HG03439 (cell line): Measurements from ENCODE around the gene ELAVL3.

Experiments
- ATAC-seq: cut with Tn5 transposase; IDR thresholded peaks from one replicate; pipeline ENCODE4 v1.9.1; 2021; ENCODE audit warnings: mild to moderate bottlenecking, moderate library complexity; ENCODE audit not compliant: unreplicated experiment

The ELAVL3 gene

DNA sequence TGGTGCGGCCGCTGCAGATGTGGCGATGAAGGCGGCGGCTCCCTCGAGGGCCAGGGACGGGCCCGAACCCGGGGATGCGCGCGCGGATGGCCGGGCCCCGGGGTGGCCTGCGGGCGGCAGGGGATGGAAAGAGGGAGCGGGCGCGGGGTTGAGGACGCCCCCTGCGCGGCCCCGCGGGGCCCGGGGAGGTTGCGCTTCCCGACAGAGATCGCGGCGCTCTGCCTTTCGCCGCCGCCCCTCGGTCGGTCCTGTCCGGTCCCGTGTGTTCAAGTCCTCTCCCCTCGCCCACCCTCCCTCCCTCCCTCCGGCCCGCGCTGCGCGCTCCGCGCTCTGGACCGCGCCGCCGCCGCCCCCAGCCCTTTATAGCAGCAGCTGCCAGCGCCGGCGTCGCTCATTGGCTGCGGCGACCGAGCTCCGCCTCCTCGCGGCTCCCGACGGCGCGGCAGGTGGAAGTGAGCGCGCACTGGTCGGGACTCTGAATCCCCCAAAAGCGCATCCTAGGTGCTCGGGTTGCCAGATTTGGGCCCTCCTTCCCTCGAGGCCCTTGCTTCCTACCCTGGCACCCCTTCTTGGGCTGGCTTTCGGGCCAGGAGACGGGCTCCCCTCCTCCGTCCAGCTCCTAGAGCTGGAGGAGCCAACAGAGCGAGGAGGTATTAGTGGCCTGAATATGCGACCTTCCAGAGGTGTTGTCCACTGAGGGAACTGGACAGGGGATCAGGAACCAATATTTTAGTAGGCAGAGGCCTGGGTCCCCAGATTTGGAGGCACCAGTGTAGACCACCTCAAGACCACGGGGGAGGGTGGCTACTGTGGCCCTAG lies at the start of gene ELAVL3:
Gene ELAVL3, minus strand, starts transcription at position 332 of the 819 bp plus-strand sequence. CDS start 438 bp downstream, outside the sequence.
- no peak for ATAC-seq

DNA sequence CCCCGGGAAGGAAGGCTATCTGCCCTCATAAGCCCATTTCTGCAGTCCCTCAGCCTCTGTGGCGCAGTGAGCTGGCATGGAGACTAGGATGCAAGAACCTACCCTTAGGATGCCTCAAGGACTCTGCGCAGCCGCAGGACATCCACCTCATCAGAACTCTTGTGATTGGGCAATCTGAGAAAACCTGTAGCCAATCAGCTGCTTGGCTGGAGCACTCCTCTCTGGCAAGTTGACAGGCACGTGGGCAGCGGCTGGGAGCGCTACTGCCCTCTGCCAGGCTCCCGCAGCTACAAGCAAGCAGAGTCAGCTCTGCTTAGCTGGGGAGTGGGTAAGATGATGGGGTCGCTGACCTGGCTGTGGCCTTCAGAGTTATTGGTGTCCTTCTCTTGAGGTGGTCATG lies 49.6 kb upstream of the ELAVL3 start:
- ATAC-seq = no peak

DNA sequence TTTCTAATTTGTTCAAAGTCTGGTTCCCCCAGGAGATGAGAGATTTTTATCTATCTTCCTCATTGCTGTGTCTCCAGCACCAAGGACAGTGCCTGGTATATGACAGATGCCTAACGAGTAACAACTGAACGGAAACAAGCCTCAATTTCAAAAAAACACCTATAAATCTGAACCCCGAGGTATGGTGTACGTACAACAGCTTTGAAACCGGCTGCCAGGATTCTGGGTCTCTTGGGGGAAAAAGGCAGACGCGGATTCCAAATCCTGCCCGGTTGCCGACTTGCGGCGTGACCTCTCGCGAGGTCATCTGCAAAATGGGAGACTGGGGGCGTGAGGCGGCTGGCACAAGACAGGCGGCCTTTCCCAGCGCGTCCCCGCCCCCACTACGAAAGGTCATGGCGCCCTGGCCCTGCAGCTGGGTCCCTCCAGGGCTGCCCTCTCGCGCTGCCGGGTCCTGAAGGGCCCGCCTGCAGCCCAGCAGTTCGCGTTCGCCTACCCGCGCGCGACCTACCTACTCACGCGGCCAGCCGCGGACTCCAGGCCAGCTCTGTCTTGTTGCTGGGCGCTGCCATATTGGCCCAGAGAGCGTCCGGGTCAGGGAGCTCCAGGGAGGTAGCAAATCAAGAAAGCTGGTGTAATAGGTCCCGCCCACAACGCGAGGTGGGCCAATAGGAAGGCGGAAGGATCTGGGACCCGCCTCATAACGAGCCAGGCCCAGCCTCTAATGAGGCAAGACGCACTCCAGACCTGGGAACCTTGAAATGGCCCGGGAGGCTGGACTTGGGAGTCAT lies 47.9 kb upstream of the ELAVL3 start, which contains the start of gene ECSIT:
Gene ECSIT, minus strand, starts transcription at position 584 of the 791 bp plus-strand sequence. CDS start 9,964 bp downstream, outside the sequence.
- ATAC-seq = peak; percentile 90

DNA sequence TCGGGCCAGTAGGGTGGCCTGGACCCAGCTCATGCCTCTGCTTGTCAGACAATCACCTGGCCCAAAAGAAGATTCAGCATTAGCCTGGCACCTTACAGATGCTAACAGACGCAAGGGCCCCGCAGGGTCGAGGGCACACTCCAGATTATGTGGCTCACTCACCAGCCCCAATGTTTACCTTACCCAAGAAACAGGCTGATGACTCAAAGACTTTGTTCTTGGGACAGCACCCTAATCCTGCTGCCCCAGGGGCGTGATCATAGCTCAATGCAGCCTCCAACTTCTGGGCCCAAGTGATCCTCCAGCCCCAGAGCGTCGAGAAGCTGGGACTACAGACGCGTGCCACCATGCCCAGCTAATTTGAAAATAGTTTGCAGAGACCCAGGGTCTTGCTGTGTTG lies 38.3 kb upstream of the ELAVL3 start:
- no peak for ATAC-seq

DNA sequence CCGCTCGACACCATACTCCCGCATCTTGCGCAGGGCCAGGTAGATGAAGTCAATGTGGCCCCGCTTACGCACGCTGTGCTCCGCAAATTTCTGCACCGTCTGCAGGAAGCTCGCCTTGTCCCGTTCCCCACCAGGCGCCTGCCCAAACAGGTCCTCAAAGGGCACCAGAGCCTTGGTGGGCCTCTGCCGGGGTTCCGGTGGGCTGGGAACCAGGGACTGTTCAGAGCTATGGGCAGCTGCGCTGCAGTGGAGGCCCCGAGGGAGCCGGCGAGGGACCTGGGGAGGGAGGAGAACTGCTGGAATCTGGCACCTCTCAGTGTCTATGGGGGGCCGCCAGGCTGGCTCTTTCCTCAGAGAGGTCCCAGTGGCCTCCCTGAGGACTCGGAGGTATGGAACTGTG lies 33.1 kb upstream of the ELAVL3 start:
- no peak for ATAC-seq

DNA sequence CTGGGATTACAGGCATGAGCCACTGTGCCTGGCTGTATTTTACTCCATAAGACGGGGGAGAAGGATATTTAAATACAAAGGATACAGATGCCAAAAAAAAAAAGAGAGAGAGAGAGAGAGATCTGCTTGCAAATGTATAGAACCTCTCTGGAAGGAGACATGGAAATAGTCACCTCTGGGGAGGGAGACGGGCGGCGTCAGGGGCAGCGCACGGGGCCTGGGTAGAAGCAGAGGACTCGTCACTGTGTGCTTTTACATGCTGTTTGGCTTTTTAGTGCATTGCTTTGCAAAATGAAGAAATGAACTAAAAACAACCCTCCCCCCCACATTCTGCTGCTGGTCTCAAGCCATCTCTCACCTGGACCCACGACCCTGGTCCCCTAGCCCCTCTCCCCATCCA lies 29.6 kb upstream of the ELAVL3 start:
- no peak for ATAC-seq

DNA sequence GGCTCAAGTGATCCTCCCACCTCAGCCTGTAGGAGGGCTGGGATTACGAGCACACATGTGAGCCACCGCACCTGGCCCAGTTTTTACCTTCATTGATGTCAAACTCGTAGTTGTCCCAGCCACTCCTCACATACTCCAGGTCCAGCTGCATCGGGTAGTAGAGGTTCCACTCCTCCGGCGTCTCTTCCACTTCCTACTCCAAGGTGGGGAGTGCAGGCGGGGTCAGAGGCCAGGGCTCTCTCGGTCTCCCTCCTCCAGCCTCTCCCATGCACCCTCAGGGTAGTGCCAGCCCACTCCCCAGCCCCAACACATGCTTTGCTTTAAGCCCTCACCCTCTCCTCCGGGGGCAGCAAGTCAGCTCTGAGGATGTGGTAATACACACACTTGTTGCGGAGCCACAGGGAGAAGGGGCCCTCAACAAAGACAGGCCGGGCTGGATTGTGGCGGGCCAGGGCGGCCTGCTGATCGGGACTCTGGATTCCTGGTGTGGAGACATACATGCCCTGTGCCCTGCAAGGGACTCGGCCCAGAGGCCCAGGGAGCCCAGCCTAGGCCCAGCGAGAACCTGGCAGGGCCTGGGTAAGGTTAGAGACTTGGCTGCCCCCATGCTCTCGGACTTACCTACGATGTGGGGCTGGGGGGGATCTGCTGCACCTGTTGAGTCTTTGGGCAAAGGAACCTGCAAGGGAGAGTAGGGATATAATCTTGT lies 26.7 kb upstream of the ELAVL3 start:
- no peak for ATAC-seq

DNA sequence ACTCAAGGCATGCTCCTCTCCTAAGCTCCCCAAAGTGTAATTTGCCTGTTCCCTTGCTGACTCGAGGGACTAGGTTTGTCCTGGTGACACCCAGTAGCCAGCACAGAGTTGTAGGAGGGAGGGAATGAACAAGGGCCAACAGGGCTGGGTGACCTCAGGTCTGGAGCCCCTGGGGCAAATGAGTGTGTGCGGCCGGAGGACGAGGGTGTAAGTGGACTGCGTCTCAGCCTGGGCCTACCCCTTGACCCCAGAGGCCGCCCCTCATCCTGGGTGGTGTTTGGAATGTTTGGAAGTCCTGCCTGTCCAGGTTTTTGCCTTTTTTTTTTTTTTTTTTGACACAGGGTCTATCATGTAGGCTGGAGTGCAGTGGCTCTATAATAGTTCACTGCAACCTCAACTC lies 26.1 kb upstream of the ELAVL3 start:
- no peak for ATAC-seq

DNA sequence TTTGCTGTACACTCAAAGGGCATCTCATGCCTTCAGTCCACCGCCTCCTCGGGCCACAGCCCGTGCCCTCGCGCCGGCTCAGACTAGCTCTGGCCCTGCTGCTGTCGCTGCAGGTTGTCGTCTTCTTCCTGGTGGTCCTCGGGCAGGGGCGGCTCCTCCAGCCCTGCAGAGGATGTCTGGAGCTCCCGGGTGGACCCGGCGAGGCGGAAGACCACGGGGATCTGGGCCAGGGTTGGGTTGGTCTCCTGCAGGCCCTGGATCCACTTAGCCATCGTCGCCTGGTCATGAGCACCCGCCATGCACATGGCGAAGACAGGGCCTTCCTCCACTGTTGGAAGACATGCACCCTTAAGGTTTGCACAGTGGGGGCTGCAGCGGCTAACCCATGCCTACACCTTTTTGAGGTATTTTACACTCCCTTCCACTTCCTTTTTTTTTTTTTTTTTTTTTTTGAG lies 25.3 kb upstream of the ELAVL3 start:
- peak; percentile 37 for ATAC-seq

DNA sequence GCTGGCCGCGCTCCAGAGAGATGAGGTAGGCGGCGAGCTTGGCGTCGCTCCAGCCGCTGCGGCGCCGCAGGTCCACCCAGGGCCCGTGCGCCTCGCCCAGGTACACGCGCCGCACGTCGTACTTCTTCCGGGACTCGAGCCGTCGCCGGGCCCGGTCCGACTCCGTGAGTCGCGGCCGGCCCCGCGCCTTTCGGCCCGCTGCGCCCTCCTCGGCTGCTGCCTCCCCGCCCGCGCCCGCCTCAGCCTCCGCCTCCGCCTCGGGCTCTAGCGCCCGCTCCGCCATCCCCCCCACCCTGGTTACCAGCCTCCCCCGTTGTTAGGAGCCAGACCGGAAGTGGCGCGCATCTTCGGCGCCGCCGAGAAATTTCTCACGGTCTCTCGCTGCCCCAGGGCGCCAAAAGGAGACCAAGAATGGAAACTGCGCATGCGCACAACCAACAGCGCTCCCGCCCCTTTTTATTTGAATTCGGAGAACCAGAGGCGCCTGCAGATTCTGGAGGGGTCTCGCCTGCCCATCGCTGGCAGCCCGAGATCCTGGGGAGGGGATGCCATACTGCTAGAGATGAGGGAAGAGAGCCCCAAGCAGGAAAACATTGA lies 24.8 kb upstream of the ELAVL3 start, which contains the start of gene ZNF653:
Gene ZNF653, minus strand, starts transcription at position 336 of the 597 bp plus-strand sequence. Its CDS starts 53 bp downstream, at position 283.
- ATAC-seq = peak; percentile 55

DNA sequence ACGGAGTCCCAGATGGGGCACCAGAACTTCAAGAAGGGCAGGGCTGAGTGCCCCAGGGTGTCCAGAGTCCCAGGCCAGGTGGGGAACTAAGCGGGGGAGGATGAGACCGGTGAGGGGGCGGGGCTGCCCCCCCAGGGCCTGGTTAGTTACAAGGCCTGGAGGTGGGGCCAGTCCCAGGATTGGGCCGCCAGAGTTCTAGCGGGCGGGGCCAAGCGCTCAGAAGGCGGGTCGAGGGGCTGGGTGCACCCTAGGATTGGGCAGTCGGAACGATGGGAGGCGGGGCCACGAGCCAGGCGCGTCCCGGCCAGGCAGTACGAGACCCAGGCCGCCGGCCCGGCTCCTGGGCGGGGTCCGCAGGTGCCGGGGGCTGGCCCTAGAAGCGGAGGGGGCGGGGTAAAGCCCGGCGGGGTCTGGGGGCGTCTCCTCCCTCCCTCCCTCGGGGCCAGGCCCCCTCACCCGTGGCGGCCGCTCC lies 24.2 kb upstream of the ELAVL3 start:
- ATAC-seq = peak; percentile 86

DNA sequence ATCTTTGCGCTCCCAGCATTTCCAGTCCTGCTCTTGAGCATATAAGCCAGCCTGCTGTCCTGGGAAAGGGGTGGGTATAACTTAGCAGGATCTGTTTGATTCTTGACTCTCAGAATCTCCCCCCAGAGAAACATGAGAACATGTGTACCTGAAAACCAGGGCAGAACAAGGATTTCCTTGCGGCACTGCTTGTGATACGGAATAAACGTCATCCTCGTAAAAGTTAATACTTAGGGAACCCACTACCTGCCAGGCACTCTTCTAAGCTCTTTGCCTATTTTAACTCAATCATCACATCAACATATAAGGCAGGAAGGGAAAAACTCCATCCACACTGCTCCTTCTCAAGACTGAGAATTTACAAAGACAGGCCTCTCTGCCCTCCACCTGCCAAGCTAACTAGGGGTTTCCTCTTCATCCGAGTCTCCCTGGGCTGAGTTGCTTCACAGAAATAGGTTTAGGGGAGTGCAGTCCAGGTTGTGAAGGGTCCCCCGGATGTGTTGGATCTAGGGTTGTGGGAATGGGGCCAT lies 23.7 kb upstream of the ELAVL3 start:
- no peak for ATAC-seq

DNA sequence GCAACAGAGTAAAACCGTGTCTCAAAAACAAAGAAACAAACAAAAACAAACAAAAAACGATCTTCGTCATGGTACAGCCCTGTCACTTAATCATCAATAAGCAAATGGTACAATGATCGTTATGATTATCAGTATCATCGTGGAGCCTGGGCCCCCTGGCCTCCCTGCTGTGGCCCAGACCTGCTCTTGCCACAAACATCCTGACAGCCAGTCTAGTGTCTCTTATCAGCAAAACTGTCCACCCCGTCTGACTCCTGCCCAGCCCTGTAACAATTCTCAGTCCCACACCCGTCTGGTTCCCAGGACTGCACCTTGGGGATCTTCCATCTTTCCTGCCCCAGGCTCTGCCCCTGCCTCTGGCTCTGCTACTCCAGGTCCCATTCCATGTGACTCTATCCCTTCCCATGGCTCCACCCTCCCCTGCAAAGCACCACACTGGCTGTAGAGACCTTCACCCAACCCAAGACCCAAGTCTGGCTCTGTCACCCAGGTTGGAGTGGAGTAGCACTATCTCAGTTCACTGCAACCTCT lies 19.1 kb upstream of the ELAVL3 start:
- ATAC-seq = no peak

DNA sequence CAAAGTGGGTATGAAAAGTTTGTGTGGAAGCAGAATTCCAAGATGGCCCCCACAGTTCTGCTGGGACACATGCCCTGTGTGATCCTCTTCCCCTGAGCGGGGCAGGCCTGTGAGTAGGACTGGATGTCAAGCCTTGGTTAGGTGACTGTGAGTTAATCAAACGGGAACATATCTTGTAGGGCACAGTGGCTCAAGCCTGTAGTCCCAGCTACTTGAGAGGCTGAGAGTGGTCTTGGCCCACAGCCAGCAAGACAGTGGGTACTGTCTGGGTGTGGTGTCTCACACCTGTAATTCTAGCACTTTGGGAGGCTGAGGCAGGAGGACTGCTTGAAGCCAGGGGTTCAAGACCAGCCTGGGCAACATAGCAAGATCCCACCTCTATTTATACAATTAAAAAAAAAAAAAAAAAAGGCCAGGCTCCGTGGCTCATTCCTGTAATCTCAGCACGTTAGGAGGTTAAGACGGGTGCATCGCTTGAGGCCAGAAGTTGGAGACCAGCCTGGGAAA lies 18.4 kb upstream of the ELAVL3 start:
- no peak for ATAC-seq

DNA sequence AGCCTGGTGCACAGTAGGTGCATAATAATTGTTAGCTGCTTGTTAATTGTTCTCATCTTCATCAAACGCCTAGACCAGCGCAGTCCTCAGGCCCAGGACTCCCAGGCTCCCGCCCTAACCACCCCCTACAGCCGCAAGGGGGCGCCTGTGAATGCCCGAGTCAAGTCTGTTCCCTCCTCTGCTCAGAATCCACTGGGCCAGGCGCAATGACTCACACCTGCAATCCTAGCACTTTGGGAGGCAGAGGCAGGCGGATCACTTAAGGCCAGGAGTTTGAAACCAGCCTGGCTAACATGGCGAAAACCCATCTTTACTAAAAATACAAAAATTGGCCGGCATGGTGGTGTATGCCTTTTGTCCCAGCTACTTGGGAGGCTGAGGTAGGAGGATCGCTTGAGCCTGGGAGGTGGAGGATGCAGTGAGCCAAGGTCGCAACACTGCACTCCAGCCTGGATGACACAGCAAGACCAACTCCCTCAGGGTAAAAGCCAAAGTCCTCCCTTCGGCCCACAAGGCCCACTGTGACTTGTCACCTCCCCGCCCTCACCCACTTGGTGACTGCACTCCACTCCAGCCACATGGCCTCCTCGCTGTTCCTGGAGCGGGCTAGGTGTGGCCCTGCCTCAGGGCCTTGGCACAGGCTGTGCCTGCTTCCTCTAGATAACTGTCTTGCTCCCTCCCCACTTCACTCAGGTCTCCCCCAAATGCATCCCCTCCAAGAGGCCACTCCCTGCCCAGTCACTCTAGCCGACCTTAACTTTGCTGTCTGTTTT lies 15.7 kb upstream of the ELAVL3 start:
- ATAC-seq = no peak

DNA sequence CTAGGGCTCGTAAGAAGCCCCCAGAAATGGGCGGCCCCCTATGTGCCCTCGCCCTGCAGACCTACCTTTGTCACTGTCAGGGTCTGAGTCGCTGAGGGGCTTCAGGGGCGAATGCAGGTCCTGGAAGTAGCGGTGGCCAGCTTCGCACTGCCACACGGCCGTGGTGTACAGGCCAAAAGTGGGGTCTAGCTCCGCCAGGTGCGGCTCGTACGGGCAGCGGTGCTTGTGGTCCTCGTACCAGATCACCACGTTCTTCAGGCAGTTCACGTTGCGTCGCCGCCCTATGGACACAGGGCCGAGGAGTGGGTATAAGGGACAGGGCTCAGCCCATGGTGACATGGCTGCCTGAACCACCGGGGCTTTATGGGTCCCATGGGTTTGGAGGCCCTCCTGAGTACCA lies 15.0 kb upstream of the ELAVL3 start:
- no peak for ATAC-seq

DNA sequence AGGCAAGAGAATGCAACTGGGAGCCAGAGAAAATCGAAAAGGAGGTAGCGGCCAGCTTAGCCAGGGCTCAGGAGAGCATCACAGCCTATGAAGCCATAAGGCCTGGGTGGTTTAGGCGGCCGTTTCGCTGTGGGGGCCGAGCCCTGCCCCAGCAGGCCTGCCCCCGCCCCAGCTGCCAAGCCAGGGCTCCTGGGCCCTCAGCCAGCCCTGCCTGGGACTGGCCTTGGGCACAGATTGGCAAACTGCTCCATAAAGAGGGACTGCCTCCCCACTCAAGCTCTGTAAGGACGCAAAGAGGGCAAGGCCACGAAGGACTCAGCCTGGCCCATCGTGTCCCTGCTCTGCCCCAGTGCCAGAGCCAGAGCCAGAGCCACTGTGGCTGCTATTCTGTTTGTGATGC lies 14.6 kb upstream of the ELAVL3 start:
- ATAC-seq = no peak

DNA sequence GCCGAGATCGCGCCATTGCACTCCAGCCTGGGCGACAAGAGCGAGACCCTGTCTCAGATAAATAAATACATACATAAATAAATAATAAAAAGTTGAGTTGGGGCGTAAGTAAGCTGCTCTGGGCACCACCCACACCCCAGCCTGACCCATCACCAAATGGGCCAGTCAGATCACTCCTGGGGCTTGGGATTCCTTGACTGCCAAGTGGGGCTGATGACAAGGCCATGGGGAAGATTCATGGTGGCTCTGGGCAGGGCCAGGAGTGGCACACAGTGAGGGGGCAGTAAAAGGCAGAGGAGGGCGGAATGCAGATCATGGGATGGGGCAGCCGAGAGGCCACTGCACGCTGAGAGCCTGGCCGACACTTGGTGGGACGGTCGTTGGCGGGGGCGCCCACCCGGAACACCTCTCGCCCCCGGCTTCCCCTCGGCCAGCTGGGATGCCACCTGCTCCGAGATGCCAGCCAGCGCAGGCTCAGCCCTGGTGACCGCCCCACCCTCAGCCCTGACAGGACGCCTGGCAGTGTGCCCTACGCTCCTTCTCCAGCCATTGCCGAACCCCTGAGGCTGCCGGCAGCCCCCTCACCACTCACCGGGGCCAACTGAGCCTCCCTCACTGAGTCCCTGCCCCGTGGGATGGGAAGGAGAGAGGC lies 13.9 kb upstream of the ELAVL3 start:
- ATAC-seq = no peak

DNA sequence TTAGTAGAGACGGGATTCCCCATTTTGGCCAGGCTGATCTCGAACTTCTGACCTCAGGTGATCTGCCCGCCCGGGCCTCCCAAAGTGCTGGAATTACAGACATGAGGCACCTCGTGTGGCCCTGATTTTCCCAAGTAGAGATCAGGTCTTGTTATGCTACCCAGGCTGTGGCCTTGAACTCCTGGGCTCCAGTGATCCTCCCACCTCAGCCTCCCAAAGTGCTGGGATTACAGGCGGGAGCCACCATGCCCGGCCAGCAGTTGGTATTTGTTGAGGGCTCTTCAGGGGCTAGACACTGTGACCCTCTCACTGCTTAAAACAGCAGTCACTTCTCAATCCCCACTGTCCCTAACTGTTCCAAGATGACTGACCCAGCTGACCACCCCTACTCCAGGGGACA lies 8.5 kb upstream of the ELAVL3 start:
- no peak for ATAC-seq
